Measurements from ENCODE around the gene ERP44. TPM values are rescaled to one million over a fixed set of nuclear protein-coding genes. Genes with fewer than 3 reads are reported as not detected.

Gene ERP44
- total RNA-seq, 4 donors from 2014 or later: 9.7 to 13.2 (median 12.4) TPM

DNA sequence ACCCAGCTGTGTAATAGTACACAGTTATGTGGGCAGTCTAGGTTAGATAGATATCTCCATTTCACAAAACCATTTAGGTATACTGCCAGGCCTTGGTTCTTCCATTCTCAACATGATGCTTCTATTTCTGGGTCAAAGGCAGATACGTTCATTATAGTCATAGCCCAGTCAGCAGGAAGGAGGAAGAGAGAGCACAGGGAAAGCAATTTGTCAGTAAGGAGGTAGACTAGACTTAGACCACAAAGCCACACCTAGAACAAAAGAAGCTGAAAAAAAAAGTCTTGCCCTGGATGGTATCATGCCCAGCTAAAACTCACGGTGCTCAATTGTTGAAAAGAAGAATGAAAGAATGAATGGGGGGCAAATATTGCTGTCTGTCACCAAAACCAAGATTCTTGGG is 7.8 kb upstream of the ERP44 start:
- Histone ChIP-seq H3K4me1 (peaks cover 6% of the 10 kb centered on the region), H3K4me3 (no peak overlapping the region), H3K27me3 (no peaks in the 10 kb centered on the region), H3K27ac (no peak overlapping the region), H3K9me3 (no peaks in the 10 kb centered on the region), H3K36me3 (peaks cover 37% of the 10 kb centered on the region)
- TF ChIP-seq POLR2AphosphoS5 (IDR thresholded peaks at IDR 0.05) (no peak), EP300 (IDR thresholded peaks at IDR 0.05) (no peak), POLR2A (IDR thresholded peaks at IDR 0.05) (no peak)
- TF ChIP-seq, protein P1, sequence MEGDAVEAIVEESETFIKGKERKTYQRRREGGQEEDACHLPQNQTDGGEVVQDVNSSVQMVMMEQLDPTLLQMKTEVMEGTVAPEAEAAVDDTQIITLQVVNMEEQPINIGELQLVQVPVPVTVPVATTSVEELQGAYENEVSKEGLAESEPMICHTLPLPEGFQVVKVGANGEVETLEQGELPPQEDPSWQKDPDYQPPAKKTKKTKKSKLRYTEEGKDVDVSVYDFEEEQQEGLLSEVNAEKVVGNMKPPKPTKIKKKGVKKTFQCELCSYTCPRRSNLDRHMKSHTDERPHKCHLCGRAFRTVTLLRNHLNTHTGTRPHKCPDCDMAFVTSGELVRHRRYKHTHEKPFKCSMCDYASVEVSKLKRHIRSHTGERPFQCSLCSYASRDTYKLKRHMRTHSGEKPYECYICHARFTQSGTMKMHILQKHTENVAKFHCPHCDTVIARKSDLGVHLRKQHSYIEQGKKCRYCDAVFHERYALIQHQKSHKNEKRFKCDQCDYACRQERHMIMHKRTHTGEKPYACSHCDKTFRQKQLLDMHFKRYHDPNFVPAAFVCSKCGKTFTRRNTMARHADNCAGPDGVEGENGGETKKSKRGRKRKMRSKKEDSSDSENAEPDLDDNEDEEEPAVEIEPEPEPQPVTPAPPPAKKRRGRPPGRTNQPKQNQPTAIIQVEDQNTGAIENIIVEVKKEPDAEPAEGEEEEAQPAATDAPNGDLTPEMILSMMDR (IDR thresholded peaks at IDR 0.05): no peak
- DNase-seq (ENCODE audit: low spot score in 2 of 2): no peak
- 86% methylated on average over 2 of the region's 2 CpGs for WGBS

DNA sequence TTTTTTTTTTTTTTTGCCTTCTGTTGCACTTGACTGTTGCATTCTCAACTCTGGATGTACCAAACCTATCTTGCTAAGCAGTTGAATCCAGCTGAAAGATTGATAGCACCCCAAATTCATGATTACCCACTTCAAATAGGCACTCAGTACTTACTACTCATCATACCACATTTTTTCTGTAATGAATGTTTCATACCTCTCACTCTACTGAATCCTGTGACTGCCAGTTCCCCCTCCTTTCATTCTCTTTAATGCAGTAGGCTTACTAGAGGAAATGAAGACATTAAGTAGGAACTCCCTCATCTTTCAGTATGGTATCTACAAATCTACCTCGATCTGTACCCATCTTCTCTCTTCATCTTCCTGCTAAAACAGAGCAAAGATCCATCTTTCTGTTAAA is 7.1 kb upstream of the ERP44 start:
- no peak overlapping the region for H3K27ac ChIP-seq

DNA sequence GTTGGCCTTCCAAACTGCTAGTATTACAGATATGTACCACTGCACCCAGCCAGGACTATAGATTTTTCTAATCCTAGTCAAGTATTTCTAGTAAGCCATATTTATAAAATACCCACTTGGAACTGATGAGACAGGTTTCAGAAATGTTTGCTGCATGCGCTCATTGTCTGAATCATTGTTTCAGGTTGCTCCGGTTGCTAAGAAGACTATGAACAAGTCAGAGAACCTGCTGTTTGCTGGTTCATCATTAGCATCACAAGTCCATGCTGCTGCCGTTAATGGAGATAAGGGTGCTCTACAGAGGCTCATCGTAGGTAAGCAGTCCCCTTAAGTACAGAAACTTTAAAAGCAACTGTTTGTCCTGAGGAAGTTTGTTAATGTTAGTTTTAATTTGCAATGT is 5.5 kb upstream of the ERP44 start:
- Histone ChIP-seq H3K27me3 (no peaks in the 10 kb centered on the region), H3K27ac (no peak overlapping the region), H3K9me3 (no peaks in the 10 kb centered on the region), H3K4me3 (no peak overlapping the region), H3K36me3 (peaks cover 37% of the 10 kb centered on the region), H3K4me1 (peaks cover 10% of the 10 kb centered on the region)
- DNase-seq (ENCODE audit: low spot score in 2 of 2): no peak
- TF ChIP-seq POLR2AphosphoS5 (IDR thresholded peaks at IDR 0.05): no peak
- TF ChIP-seq, protein P1 (IDR thresholded peaks at IDR 0.05): no peak
- 90% methylated on average over 4 of the region's 4 CpGs for WGBS

More for the DNA sequence above, 7.1 kb upstream of the ERP44 start:
- no peak for TF ChIP-seq POLR2AphosphoS5 (IDR thresholded peaks at IDR 0.05)
- TF ChIP-seq EP300 (IDR thresholded peaks at IDR 0.05): no peak
- TF ChIP-seq, protein P1 (IDR thresholded peaks at IDR 0.05): no peak
- no peak for TF ChIP-seq POLR2A (IDR thresholded peaks at IDR 0.05)
- no peak for DNase-seq (ENCODE audit: low spot score in 2 of 2)
- peaks cover 2% of the 10 kb centered on the region for H3K4me1 ChIP-seq
- H3K4me3 ChIP-seq: no peak overlapping the region
- 26% methylated on average over 1 of the region's 1 CpG for WGBS
- peaks cover 37% of the 10 kb centered on the region for H3K36me3 ChIP-seq
- no peaks in the 10 kb centered on the region for H3K27me3 ChIP-seq
- H3K9me3 ChIP-seq: no peaks in the 10 kb centered on the region

GRCh38 chr9:100101608-100102007 is 2.8 kb upstream of the ERP44 start:
- H3K4me1 ChIP-seq: peaks cover 25% of the 10 kb centered on the region
- 93% methylated on average over 6 of the region's 6 CpGs for whole genome bisulfite sequencing
- H3K36me3 ChIP-seq: peaks cover 21% of the 10 kb centered on the region
- no peaks in the 10 kb centered on the region for H3K9me3 ChIP-seq
- TF ChIP-seq EP300 (IDR thresholded peaks at IDR 0.05): no peak
- TF ChIP-seq POLR2A (IDR thresholded peaks at IDR 0.05): no peak
- TF ChIP-seq, protein P1 (IDR thresholded peaks at IDR 0.05): no peak
- no peak for TF ChIP-seq POLR2AphosphoS5 (IDR thresholded peaks at IDR 0.05)
- H3K4me3 ChIP-seq: no peak overlapping the region
- no peaks in the 10 kb centered on the region for H3K27me3 ChIP-seq
- no peak for DNase-seq (ENCODE audit: low spot score in 2 of 2)
- no peak overlapping the region for H3K27ac ChIP-seq

DNA sequence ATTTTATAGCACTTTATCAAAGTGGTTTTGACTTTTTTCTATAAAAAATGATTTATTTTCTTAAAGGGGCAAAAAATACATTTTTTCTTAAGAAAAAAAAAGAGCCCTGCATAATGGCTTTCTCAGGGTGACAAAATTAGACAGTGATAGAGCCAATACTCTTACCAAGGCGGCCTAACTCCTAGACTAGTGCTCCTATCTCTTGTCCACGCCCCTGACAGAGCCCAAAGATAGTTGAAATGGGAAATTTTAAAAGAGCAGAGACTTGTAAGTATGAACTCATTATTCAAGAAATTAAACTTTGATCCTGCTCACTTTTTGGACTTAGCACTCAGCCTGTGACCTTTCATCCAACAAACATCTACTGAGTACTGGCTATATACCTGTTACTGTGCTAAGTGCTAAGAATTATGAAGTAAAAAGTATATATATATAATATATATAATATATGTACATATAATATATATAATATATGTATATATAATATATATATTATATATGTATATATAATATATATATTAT is 1.4 kb upstream of the ERP44 start:
- DNase-seq (ENCODE audit: low spot score in 2 of 2): no peak
- Histone ChIP-seq H3K9me3 (no peaks in the 10 kb centered on the region), H3K27ac (peak overlapping the region; percentile 92), H3K36me3 (peaks cover 9% of the 10 kb centered on the region), H3K27me3 (no peaks in the 10 kb centered on the region), H3K4me3 (peak overlapping the region; percentile 88), H3K4me1 (peaks cover 31% of the 10 kb centered on the region)
- 77% methylated on average over 2 of the region's 2 CpGs for WGBS
- no peak for TF ChIP-seq POLR2A (IDR thresholded peaks at IDR 0.05)

DNA sequence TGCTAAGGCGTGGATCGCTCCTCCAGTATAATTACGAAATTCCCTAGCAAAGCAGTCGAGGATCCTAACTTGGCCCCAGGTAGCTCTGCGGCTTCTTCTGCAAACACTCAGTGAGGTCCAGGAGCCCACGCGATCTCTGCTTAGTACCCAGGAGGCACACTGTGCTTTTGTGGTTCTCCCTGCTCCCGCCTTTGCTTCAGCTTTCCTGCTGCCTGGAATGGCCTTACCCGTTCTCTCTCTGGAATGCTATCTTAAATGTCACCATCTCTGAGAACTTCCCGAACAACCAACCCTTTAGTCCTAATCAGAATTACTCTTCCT is 882 bp upstream of the ERP44 start:
- TF ChIP-seq, protein P1 (IDR thresholded peaks at IDR 0.05): no peak
- TF ChIP-seq EP300 (IDR thresholded peaks at IDR 0.05) (no peak), POLR2A (IDR thresholded peaks at IDR 0.05) (no peak), POLR2AphosphoS5 (IDR thresholded peaks at IDR 0.05) (no peak)
- Histone ChIP-seq H3K27me3 (no peaks in the 10 kb centered on the region), H3K27ac (peak overlapping the region; percentile 92), H3K4me3 (peak overlapping the region; percentile 88), H3K4me1 (peaks cover 31% of the 10 kb centered on the region), H3K9me3 (no peaks in the 10 kb centered on the region), H3K36me3 (peaks cover 7% of the 10 kb centered on the region)
- DNase-seq (ENCODE audit: low spot score in 2 of 2): no peak
- 2% methylated on average over 7 of the region's 10 CpGs for WGBS

Measured in suprapubic skin (tissue), 4 donors.